K562 (cell line): ENCODE results near the gene OPN1MW3. TPM values are rescaled to one million over a fixed set of nuclear protein-coding genes. Genes with fewer than 3 reads are reported as not detected.

Experiments used
- ATAC-seq: fragments of 200-7000 bp; cut with Tn5 transposase; 3 replicates; pipeline ENCODE4 v1.9.1; 2020; ENCODE audit warnings: moderate library complexity
- BruUV-seq: library from RNA; stranded (reverse); fragments of 400-500 nt; replicated peaks from 2 replicates; lab custom pipeline; 2021; lab: Mats Ljungman, UMichigan
- CTCF ChIA-PET: fragments of 300-600 bp; formaldehyde crosslinking; extraction: SDS; loops from one replicate; lab custom pipeline; 2021; ENCODE audit warnings: low intra/inter-chr PET ratio; lab: Yijun Ruan, JAX
- POLR2A ChIA-PET: fragments of 300-600, 350-650 bp; sonication (Branson Sonifier 250); formaldehyde crosslinking; extraction: SDS; loops from one replicate; lab custom pipeline; 2021; ENCODE audit warnings: antibody characterized with exemption, inconsistent platforms; lab: Yijun Ruan, JAX
- DNase-seq, 4 experiments: peaks; one replicate each; pipeline versions ENCODE4 v3.0.0 to v3.0.0-alpha.2; 2011 to 2018; ENCODE audit warnings: low spot score in 3 of 4, mixed read lengths in 3 of 4; ENCODE audit errors: extremely low read depth in 1 of 4
- FAIRE-seq: peaks from 2 replicates; lab custom pipeline; 2011; peaks lifted over from hg19 to GRCh38; lab: Jason Lieb, UNC
- H2AFZ ChIP-seq: 2 replicates; pipeline ENCODE4 v1.6.0; 2011; ENCODE audit warnings: low read depth, low read length, control low read depth, inconsistent platforms
- H3K27ac ChIP-seq: fragments of 200-600 bp; 3 replicates; pipeline ENCODE4 v1.8.0; 2011; ENCODE audit warnings: low read depth, mild to moderate bottlenecking, control low read depth, inconsistent platforms, low read length, moderate library complexity, mixed read lengths; ENCODE audit errors: extremely low read depth
- H3K27me3 ChIP-seq, 2 experiments: fragments of 300-600 bp in 1 of 2; 2 replicates in 1 of 2; 3 replicates in 1 of 2; pipeline versions ENCODE4 v1.6.0 to v1.8.0; 2011; ENCODE audit warnings: inconsistent platforms in 2 of 2, low read length in 2 of 2, mild to moderate bottlenecking in 1 of 2, mixed read lengths in 1 of 2, moderate library complexity in 1 of 2; ENCODE audit not compliant: control insufficient read depth in 2 of 2, insufficient read depth in 2 of 2
- H3K36me3 ChIP-seq: fragments of 300-600 bp; 3 replicates; pipeline ENCODE4 v1.8.0; 2011; ENCODE audit warnings: mild to moderate bottlenecking, low read length, inconsistent platforms; ENCODE audit not compliant: control insufficient read depth, insufficient read depth
- H3K4me1 ChIP-seq, 2 experiments: fragments of 200-600 bp in 1 of 2; replicated peaks in 1 of 2; 2 replicates in 1 of 2; 3 replicates in 1 of 2; pipeline versions ENCODE4 v1.5.1 to v1.8.0; 2011; ENCODE audit warnings: inconsistent platforms in 2 of 2, low read length in 2 of 2, mild to moderate bottlenecking in 1 of 2, mixed read lengths in 1 of 2, moderate library complexity in 1 of 2; ENCODE audit not compliant: control insufficient read depth in 2 of 2, insufficient read depth in 2 of 2
- H3K4me2 ChIP-seq: 2 replicates; pipeline ENCODE4 v1.6.1; 2011; ENCODE audit warnings: low read length, control low read depth, inconsistent platforms, mixed read lengths; ENCODE audit not compliant: insufficient read depth
- H3K4me3 ChIP-seq: fragments of 200-600 bp; sonication (generic), shearing (Covaris generic); 2 replicates; pipeline ENCODE4 v1.5.1; 2016; ENCODE audit warnings: control low read depth, inconsistent platforms
- H3K79me2 ChIP-seq: fragments of 200-600 bp; 3 replicates; pipeline ENCODE4 v1.8.0; 2011; ENCODE audit warnings: low read length, inconsistent platforms; ENCODE audit not compliant: control insufficient read depth, insufficient read depth
- H3K9ac ChIP-seq, 2 experiments: 2 replicates each; pipeline versions ENCODE4 v1.6.0 to v1.6.1; 2011; ENCODE audit warnings: low read depth in 2 of 2, low read length in 2 of 2, control low read depth in 1 of 2, inconsistent platforms in 1 of 2, mild to moderate bottlenecking in 1 of 2, mixed read lengths in 1 of 2; ENCODE audit not compliant: insufficient read depth in 1 of 2
- H3K9me1 ChIP-seq: one replicate; pipeline ENCODE4 v1.6.0; 2011; ENCODE audit warnings: inconsistent platforms, mild to moderate bottlenecking, low read length, moderate library complexity; ENCODE audit not compliant: control insufficient read depth, insufficient read depth
- H3K9me3 ChIP-seq: replicated peaks from 2 replicates; pipeline ENCODE4 v1.5.1; 2011; ENCODE audit warnings: low read depth, low read length, inconsistent platforms; ENCODE audit not compliant: control insufficient read depth, insufficient read depth
- H4K20me1 ChIP-seq: replicated peaks from 2 replicates; pipeline ENCODE4 v1.6.1; 2011; ENCODE audit warnings: low read length, inconsistent platforms, mixed read lengths; ENCODE audit not compliant: control insufficient read depth, insufficient read depth
- CTBP1 ChIP-seq: fragments of 450-650 bp; IDR thresholded peaks from 2 replicates; pipeline ENCODE4 v1.6.1; 2016; ENCODE audit warnings: borderline replicate concordance
- ETV1 ChIP-seq: fragments of 450-650 bp; conservative IDR thresholded peaks from 2 replicates; pipeline ENCODE4 v1.6.1; 2016; ENCODE audit warnings: missing genetic modification characterization, control low read depth, low read depth, missing compliant biosample characterization
- FOXJ3 ChIP-seq: sonication (generic); formaldehyde crosslinking; IDR thresholded peaks from 2 replicates; pipeline ENCODE4 v1.4.0; 2020; ENCODE audit warnings: mild to moderate bottlenecking, missing genetic modification reagents
- KLF6 ChIP-seq: fragments of 250-450 bp; sonication (Bioruptor Pico); IDR thresholded peaks from 2 replicates; pipeline ENCODE4 v1.4.0; 2020; ENCODE audit warnings: mild to moderate bottlenecking, moderate library complexity, borderline replicate concordance
- NCOA4 ChIP-seq: fragments of 450-650 bp; IDR thresholded peaks from 2 replicates; pipeline ENCODE4 v1.6.1; 2018; ENCODE audit warnings: mild to moderate bottlenecking; ENCODE audit not compliant: partially characterized antibody
- POLR2AphosphoS2 ChIP-seq: IDR thresholded peaks from 2 replicates; pipeline ENCODE4 v1.6.1; 2012; ENCODE audit warnings: low read length, improper control_type of control experiment
- RBM34 ChIP-seq: fragments of 200-400 bp; formaldehyde crosslinking; IDR thresholded peaks from 2 replicates; pipeline ENCODE4 v1.6.1; 2018; ENCODE audit warnings: low read length, borderline replicate concordance; ENCODE audit not compliant: insufficient read depth
- ZKSCAN8 ChIP-seq: fragments of 200-800 bp; sonication (Bioruptor generic); IDR thresholded peaks from 2 replicates; pipeline ENCODE4 v1.6.1; 2016; ENCODE audit warnings: missing genetic modification characterization, missing compliant biosample characterization
- ZNF140 ChIP-seq: fragments of 250-450 bp; sonication (Bioruptor Pico); IDR thresholded peaks from 2 replicates; pipeline ENCODE4 v1.8.0; 2021; ENCODE audit warnings: moderate library complexity, mild to moderate bottlenecking, inconsistent platforms
- ZNF165 ChIP-seq: fragments of 250-450 bp; sonication (Bioruptor Pico); IDR thresholded peaks from 2 replicates; pipeline ENCODE4 v1.4.0; 2020; ENCODE audit warnings: borderline replicate concordance
- WGBS: fragments of 100-300 bp; shearing (Covaris generic); methylation state at CpG from one replicate; pipeline ENCODE4 v1.1.6; 2016; ENCODE audit warnings: low coverage, mixed read lengths; ENCODE audit not compliant: insufficient coverage; ENCODE audit errors: missing lambda C conversion rate; 5-methylcytosine and 5-hydroxymethylcytosine counted together
- in situ Hi-C: fragments of 300-500 bp; cut with MboI; formaldehyde crosslinking; loops from 4 replicates; pipeline ENCODE4 v1.15.0; 2018; ENCODE audit warnings: inconsistent platforms, mixed read lengths
- intact Hi-C: fragments of 100-400 bp; cut with micrococcal nuclease; formaldehyde crosslinking; loops from 2 replicates; pipeline ENCODE4 v1.14.2; 2022
- polyA plus RNA-seq, 8 experiments: library from polyadenylated mRNA; depleted of rRNA in 4 of 8; stranded (reverse) in 5 of 8; unstranded in 3 of 8; fragments of >200 nt; fragmentation: Nextera tagmentation in 2 of 8; fragmentation: Illumina TruSeq in 1 of 8; extraction: Ambion mirVana in 2 of 8; extraction: Trizol in 1 of 8; gene quantifications; 2 replicates each; pipeline versions ENCODE4 v1.2.1 to v1.2.3, GENCODE V29; 2011 to 2014; ENCODE audit warnings: inconsistent platforms in 1 of 8, missing spikeins in 1 of 8
- total RNA-seq, 7 experiments: library from RNA; depleted of rRNA in 6 of 7; stranded (reverse); fragments of >200 nt in 6 of 7; fragmentation: Illumina TruSeq in 2 of 7; extraction: Trizol in 2 of 7; gene quantifications; 2 replicates each; pipeline versions ENCODE4 v1.2.1 to v1.2.3, GENCODE V29; 2011 to 2021; ENCODE audit warnings: low replicate concordance in 1 of 7
- TF ChIP-seq, protein P1 (sequence below): fragments of 250-450 bp; sonication (Bioruptor Pico); IDR thresholded peaks from 2 replicates; pipeline ENCODE4 v1.4.0; 2020

Gene OPN1MW3
- total and polyA plus RNA-seq, 9 of the 15 experiments (the other 6 are each of a cell fraction or from before 2014, with no cell fraction given): not detected

GRCh38 chrX:154320406-154320805 is 63.0 kb downstream of the OPN1MW3 start:
- H3K4me3 ChIP-seq: no peak overlapping the region
- H3K4me2 ChIP-seq: no peak overlapping the region
- peaks cover 25 to 49% of the 10 kb centered on the region in 2 experiments for H3K27me3 ChIP-seq
- H3K9me1 ChIP-seq: no peaks in the 10 kb centered on the region
- no peaks in the 10 kb centered on the region for H4K20me1 ChIP-seq
- DNase-seq (no peak), FAIRE-seq (no peak), ATAC-seq (no peak)
- intact Hi-C loops (no loop called here), in situ Hi-C loops (loop anchor here (25.0 kb wide), 1 partner anchor 108 kb away; the partner anchor contains the start of gene OPN1MW2)
- POLR2A ChIA-PET: no interaction called here
- CTCF ChIA-PET: no interaction called here
- no peaks in the 10 kb centered on the region for H3K36me3 ChIP-seq
- 16% methylated on average over 11 of the region's 11 CpGs for WGBS
- peak overlapping the region in 1 of 2 experiments; percentile 5; a peak in 1 of 4 replicates for H3K9ac ChIP-seq
- H3K27ac ChIP-seq: no peak overlapping the region
- no peak overlapping the region for H2AFZ ChIP-seq
- H3K79me2 ChIP-seq: no peaks in the 10 kb centered on the region
- no peaks in the 10 kb centered on the region for H3K9me3 ChIP-seq
- H3K4me1 ChIP-seq: no peaks in the 10 kb centered on the region; a peak in 1 of 5 replicates
- TF ChIP-seq, protein P1, sequence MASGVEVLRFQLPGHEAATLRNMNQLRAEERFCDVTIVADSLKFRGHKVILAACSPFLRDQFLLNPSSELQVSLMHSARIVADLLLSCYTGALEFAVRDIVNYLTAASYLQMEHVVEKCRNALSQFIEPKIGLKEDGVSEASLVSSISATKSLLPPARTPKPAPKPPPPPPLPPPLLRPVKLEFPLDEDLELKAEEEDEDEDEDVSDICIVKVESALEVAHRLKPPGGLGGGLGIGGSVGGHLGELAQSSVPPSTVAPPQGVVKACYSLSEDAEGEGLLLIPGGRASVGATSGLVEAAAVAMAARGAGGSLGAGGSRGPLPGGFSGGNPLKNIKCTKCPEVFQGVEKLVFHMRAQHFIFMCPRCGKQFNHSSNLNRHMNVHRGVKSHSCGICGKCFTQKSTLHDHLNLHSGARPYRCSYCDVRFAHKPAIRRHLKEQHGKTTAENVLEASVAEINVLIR (CRISPR knock-in tag): no peak
- TF ChIP-seq ZNF140 (CRISPR knock-in tag) (no peak), ZKSCAN8 (no peak), POLR2AphosphoS2 (no peak), ZNF165 (CRISPR knock-in tag) (no peak), KLF6 (no peak), FOXJ3 (CRISPR knock-in tag) (no peak), ETV1 (tag) (no peak), NCOA4 (no peak), RBM34 (no peak), CTBP1 (no peak)
- TF ChIP-seq, all 486 proteins: peak for 0
- BruUV-seq: no TSS peak

Other genes starting within 250 kb of the OPN1MW3 start
Only the 7 nearest of the 19 such genes appear.
- not detected in 2 replicates for gene OPN1LW, start 113.3 kb upstream of the OPN1MW3 start, total RNA-seq (2014; rRNA removed)
- gene OPN1LW, start 113.3 kb upstream of the OPN1MW3 start, total RNA-seq (2014; rRNA removed; fragmentation: Illumina TruSeq; extraction: Trizol): not detected in 2 replicates
- not detected in 2 replicates for gene OPN1LW, start 113.3 kb upstream of the OPN1MW3 start, total RNA-seq (2015; rRNA removed; fragmentation: Illumina TruSeq; extraction: Trizol)
- not detected in 2 replicates for gene OPN1LW, start 113.3 kb upstream of the OPN1MW3 start, total RNA-seq (2021)
- not detected in 2 replicates for gene OPN1LW, start 113.3 kb upstream of the OPN1MW3 start, polyA plus RNA-seq (2011; rRNA removed)
- gene OPN1LW, start 113.3 kb upstream of the OPN1MW3 start, polyA plus RNA-seq (2014; fragmentation: Illumina TruSeq; extraction: Trizol): not detected in 2 replicates
- gene OPN1LW, start 113.3 kb upstream of the OPN1MW3 start, polyA plus RNA-seq (2014; fragmentation: Nextera tagmentation; extraction: Ambion mirVana): under 1 TPM in 1 of 2 experiments, not detected in 1; 0.04 TPM
- not detected in 2 replicates for gene OPN1LW, start 113.3 kb upstream of the OPN1MW3 start, polyA plus RNA-seq (2014; rRNA removed)
- gene OPN1MW, start 75.0 kb upstream of the OPN1MW3 start, total RNA-seq (2014; rRNA removed): not detected in 2 replicates
- gene OPN1MW, start 75.0 kb upstream of the OPN1MW3 start, total RNA-seq (2014; rRNA removed; fragmentation: Illumina TruSeq; extraction: Trizol): not detected in 2 replicates
- not detected in 2 replicates for gene OPN1MW, start 75.0 kb upstream of the OPN1MW3 start, total RNA-seq (2015; rRNA removed; fragmentation: Illumina TruSeq; extraction: Trizol)
- not detected in 2 replicates for gene OPN1MW, start 75.0 kb upstream of the OPN1MW3 start, total RNA-seq (2021)
- not detected in 2 replicates for gene OPN1MW, start 75.0 kb upstream of the OPN1MW3 start, polyA plus RNA-seq (2011; rRNA removed)
- not detected in 2 replicates for gene OPN1MW, start 75.0 kb upstream of the OPN1MW3 start, polyA plus RNA-seq (2014; fragmentation: Illumina TruSeq; extraction: Trizol)
- not detected for gene OPN1MW, start 75.0 kb upstream of the OPN1MW3 start, polyA plus RNA-seq (2014; fragmentation: Nextera tagmentation; extraction: Ambion mirVana)
- gene OPN1MW, start 75.0 kb upstream of the OPN1MW3 start, polyA plus RNA-seq (2014; rRNA removed): not detected in 2 replicates
- not detected in 2 replicates for gene OPN1MW2, start 37.8 kb upstream of the OPN1MW3 start, total RNA-seq (2014; rRNA removed)
- not detected in 2 replicates for gene OPN1MW2, start 37.8 kb upstream of the OPN1MW3 start, total RNA-seq (2014; rRNA removed; fragmentation: Illumina TruSeq; extraction: Trizol)
- gene OPN1MW2, start 37.8 kb upstream of the OPN1MW3 start, total RNA-seq (2015; rRNA removed; fragmentation: Illumina TruSeq; extraction: Trizol): not detected in 2 replicates
- not detected in 2 replicates for gene OPN1MW2, start 37.8 kb upstream of the OPN1MW3 start, total RNA-seq (2021)
- gene OPN1MW2, start 37.8 kb upstream of the OPN1MW3 start, polyA plus RNA-seq (2011; rRNA removed): 0.14 TPM in 1 of 2 replicates, not detected in the other
- gene OPN1MW2, start 37.8 kb upstream of the OPN1MW3 start, polyA plus RNA-seq (2014; fragmentation: Illumina TruSeq; extraction: Trizol): 0.17 TPM in 1 of 2 replicates, not detected in the other
- under 1 TPM in 1 of 2 experiments, not detected in 1; 0.06 TPM for gene OPN1MW2, start 37.8 kb upstream of the OPN1MW3 start, polyA plus RNA-seq (2014; fragmentation: Nextera tagmentation; extraction: Ambion mirVana)
- not detected in 2 replicates for gene OPN1MW2, start 37.8 kb upstream of the OPN1MW3 start, polyA plus RNA-seq (2014; rRNA removed)
- gene TEX28, start 37.5 kb downstream of the OPN1MW3 start, total RNA-seq (2014; rRNA removed): 0.08 TPM in 1 of 2 replicates, not detected in the other
- gene TEX28, start 37.5 kb downstream of the OPN1MW3 start, total RNA-seq (2014; rRNA removed; fragmentation: Illumina TruSeq; extraction: Trizol): not detected in 2 replicates
- not detected in 2 replicates for gene TEX28, start 37.5 kb downstream of the OPN1MW3 start, total RNA-seq (2015; rRNA removed; fragmentation: Illumina TruSeq; extraction: Trizol)
- not detected in 2 replicates for gene TEX28, start 37.5 kb downstream of the OPN1MW3 start, total RNA-seq (2021)
- not detected in 2 replicates for gene TEX28, start 37.5 kb downstream of the OPN1MW3 start, polyA plus RNA-seq (2011; rRNA removed)
- gene TEX28, start 37.5 kb downstream of the OPN1MW3 start, polyA plus RNA-seq (2014; fragmentation: Illumina TruSeq; extraction: Trizol): not detected in 2 replicates
- gene TEX28, start 37.5 kb downstream of the OPN1MW3 start, polyA plus RNA-seq (2014; fragmentation: Nextera tagmentation; extraction: Ambion mirVana): not detected
- gene TEX28, start 37.5 kb downstream of the OPN1MW3 start, polyA plus RNA-seq (2014; rRNA removed): not detected in 2 replicates
- gene TKTL1, start 38.2 kb downstream of the OPN1MW3 start, total RNA-seq (2014; rRNA removed): 0.54 and 0.61 TPM in 2 replicates
- gene TKTL1, start 38.2 kb downstream of the OPN1MW3 start, total RNA-seq (2014; rRNA removed; fragmentation: Illumina TruSeq; extraction: Trizol): 0.29 and 0.44 TPM in 2 replicates
- 0.19 and 0.29 TPM in 2 replicates for gene TKTL1, start 38.2 kb downstream of the OPN1MW3 start, total RNA-seq (2015; rRNA removed; fragmentation: Illumina TruSeq; extraction: Trizol)
- 0.35 and 0.51 TPM in 2 replicates for gene TKTL1, start 38.2 kb downstream of the OPN1MW3 start, total RNA-seq (2021)
- gene TKTL1, start 38.2 kb downstream of the OPN1MW3 start, polyA plus RNA-seq (2011; rRNA removed): 0.18 and 0.64 TPM in 2 replicates
- 0.51 and 0.71 TPM in 2 replicates for gene TKTL1, start 38.2 kb downstream of the OPN1MW3 start, polyA plus RNA-seq (2014; fragmentation: Illumina TruSeq; extraction: Trizol)
- gene TKTL1, start 38.2 kb downstream of the OPN1MW3 start, polyA plus RNA-seq (2014; fragmentation: Nextera tagmentation; extraction: Ambion mirVana): under 1 TPM; 0.18 to 0.71 TPM
- gene TKTL1, start 38.2 kb downstream of the OPN1MW3 start, polyA plus RNA-seq (2014; rRNA removed): 0.38 and 0.62 TPM in 2 replicates
- gene FLNA, start 117.1 kb downstream of the OPN1MW3 start, total RNA-seq (2014; rRNA removed): 554 and 803 TPM in 2 replicates
- 72.2 and 110 TPM in 2 replicates for gene FLNA, start 117.1 kb downstream of the OPN1MW3 start, total RNA-seq (2014; rRNA removed; fragmentation: Illumina TruSeq; extraction: Trizol)
- gene FLNA, start 117.1 kb downstream of the OPN1MW3 start, total RNA-seq (2015; rRNA removed; fragmentation: Illumina TruSeq; extraction: Trizol): 135 and 162 TPM in 2 replicates
- gene FLNA, start 117.1 kb downstream of the OPN1MW3 start, total RNA-seq (2021): 672 and 735 TPM in 2 replicates
- gene FLNA, start 117.1 kb downstream of the OPN1MW3 start, polyA plus RNA-seq (2011; rRNA removed): 86.6 and 165 TPM in 2 replicates
- gene FLNA, start 117.1 kb downstream of the OPN1MW3 start, polyA plus RNA-seq (2014; fragmentation: Illumina TruSeq; extraction: Trizol): 329 and 438 TPM in 2 replicates
- gene FLNA, start 117.1 kb downstream of the OPN1MW3 start, polyA plus RNA-seq (2014; fragmentation: Nextera tagmentation; extraction: Ambion mirVana): 1 to 10 TPM; 6.2 to 6.8 TPM
- gene FLNA, start 117.1 kb downstream of the OPN1MW3 start, polyA plus RNA-seq (2014; rRNA removed): 226 and 245 TPM in 2 replicates
- 32.9 and 36.2 TPM in 2 replicates for gene EMD, start 121.7 kb downstream of the OPN1MW3 start, total RNA-seq (2014; rRNA removed)
- 37.5 and 38.3 TPM in 2 replicates for gene EMD, start 121.7 kb downstream of the OPN1MW3 start, total RNA-seq (2014; rRNA removed; fragmentation: Illumina TruSeq; extraction: Trizol)
- 61.9 and 67.8 TPM in 2 replicates for gene EMD, start 121.7 kb downstream of the OPN1MW3 start, total RNA-seq (2015; rRNA removed; fragmentation: Illumina TruSeq; extraction: Trizol)
- 124 and 135 TPM in 2 replicates for gene EMD, start 121.7 kb downstream of the OPN1MW3 start, total RNA-seq (2021)
- gene EMD, start 121.7 kb downstream of the OPN1MW3 start, polyA plus RNA-seq (2011; rRNA removed): 77.4 and 81.2 TPM in 2 replicates
- gene EMD, start 121.7 kb downstream of the OPN1MW3 start, polyA plus RNA-seq (2014; fragmentation: Illumina TruSeq; extraction: Trizol): 177 and 206 TPM in 2 replicates
- gene EMD, start 121.7 kb downstream of the OPN1MW3 start, polyA plus RNA-seq (2014; fragmentation: Nextera tagmentation; extraction: Ambion mirVana): 1 to 10 TPM; 2.3 to 3.1 TPM
- gene EMD, start 121.7 kb downstream of the OPN1MW3 start, polyA plus RNA-seq (2014; rRNA removed): 86.7 and 110 TPM in 2 replicates